ENCODE results near the gene MAOA.

DNA sequence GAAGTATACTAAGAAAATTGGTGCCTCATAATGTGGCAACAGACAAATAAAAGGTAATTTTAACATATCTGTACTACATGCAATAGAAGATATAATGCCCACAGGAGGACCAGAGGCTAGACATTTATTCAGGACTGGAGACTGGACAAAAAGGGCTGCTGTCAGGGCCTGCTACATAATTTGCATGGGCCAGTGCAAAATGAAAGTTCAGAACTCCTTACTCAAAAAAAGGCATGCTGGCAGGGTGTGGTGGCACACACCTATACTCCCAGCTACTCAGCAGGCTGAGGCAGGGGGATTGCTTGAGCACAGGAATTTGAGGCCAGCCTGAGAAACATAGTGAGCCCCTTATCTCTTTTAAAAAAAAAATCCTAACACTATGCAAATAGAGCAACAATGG lies 12.4 kb upstream of the MAOA start:
- TF ChIP-seq, protein P1, sequence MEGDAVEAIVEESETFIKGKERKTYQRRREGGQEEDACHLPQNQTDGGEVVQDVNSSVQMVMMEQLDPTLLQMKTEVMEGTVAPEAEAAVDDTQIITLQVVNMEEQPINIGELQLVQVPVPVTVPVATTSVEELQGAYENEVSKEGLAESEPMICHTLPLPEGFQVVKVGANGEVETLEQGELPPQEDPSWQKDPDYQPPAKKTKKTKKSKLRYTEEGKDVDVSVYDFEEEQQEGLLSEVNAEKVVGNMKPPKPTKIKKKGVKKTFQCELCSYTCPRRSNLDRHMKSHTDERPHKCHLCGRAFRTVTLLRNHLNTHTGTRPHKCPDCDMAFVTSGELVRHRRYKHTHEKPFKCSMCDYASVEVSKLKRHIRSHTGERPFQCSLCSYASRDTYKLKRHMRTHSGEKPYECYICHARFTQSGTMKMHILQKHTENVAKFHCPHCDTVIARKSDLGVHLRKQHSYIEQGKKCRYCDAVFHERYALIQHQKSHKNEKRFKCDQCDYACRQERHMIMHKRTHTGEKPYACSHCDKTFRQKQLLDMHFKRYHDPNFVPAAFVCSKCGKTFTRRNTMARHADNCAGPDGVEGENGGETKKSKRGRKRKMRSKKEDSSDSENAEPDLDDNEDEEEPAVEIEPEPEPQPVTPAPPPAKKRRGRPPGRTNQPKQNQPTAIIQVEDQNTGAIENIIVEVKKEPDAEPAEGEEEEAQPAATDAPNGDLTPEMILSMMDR (IDR thresholded peaks at IDR 0.05) = no peak
- no peak for TF ChIP-seq ZFX (IDR thresholded peaks at IDR 0.05; ENCODE audit: borderline replicate concordance)
